Peyer's patch (tissue), 4 donors: ENCODE data around the gene ISL1. TPM values are rescaled to one million over a fixed set of nuclear protein-coding genes. Genes with fewer than 3 reads are reported as not detected.

Experiments
- DNase-seq, 3 donors: peaks; one replicate each; pipeline ENCODE4 v3.0.0-alpha.2; 2017 to 2019
- H3K27ac ChIP-seq, 4 donors: fragments of 200-600 bp; sonication (generic); one replicate each; pipeline ENCODE4 v1.5.1; 2016 to 2019
- H3K27me3 ChIP-seq, 2 donors: fragments of 200-600 bp; sonication (generic); one replicate each; pipeline ENCODE4 v1.5.1; 2019
- H3K36me3 ChIP-seq, 3 donors: fragments of 200-600 bp; sonication (generic); one replicate each; pipeline ENCODE4 v1.5.1; 2016 to 2019
- H3K4me1 ChIP-seq, 4 donors: fragments of 200-600 bp; sonication (generic); one replicate each; pipeline ENCODE4 v1.5.1; 2016 to 2019
- H3K4me3 ChIP-seq, 4 donors: fragments of 200-600 bp; sonication (generic); 1 replicate in 3 of 4; 2 replicates in 1 of 4; pipeline ENCODE4 v1.5.1; 2016 to 2019; ENCODE audit warnings: mild to moderate bottlenecking in 1 of 4
- H3K9me3 ChIP-seq, 4 donors: fragments of 200-600 bp; sonication (generic); one replicate each; pipeline ENCODE4 v1.5.1; 2016 to 2019; ENCODE audit warnings: mild to moderate bottlenecking in 1 of 4
- CTCF ChIP-seq, 6 experiments: fragments of 450-650 bp in 4 of 6; fragments of 200-600 bp in 2 of 6; sonication (generic) in 1 of 6; IDR thresholded peaks; one replicate each; pipeline ENCODE4 v1.5.1; 2017 to 2019; ENCODE audit warnings: antibody characterized with exemption in 6 of 6, mild to moderate bottlenecking in 3 of 6, moderate library complexity in 1 of 6
- POLR2A ChIP-seq, 2 donors: fragments of 450-650 bp; IDR thresholded peaks; one replicate each; pipeline ENCODE4 v1.5.1; 2017; ENCODE audit warnings: antibody characterized with exemption in 2 of 2, mild to moderate bottlenecking in 2 of 2, moderate library complexity in 2 of 2
- total RNA-seq, 4 donors: library from RNA; depleted of rRNA; stranded (reverse); fragments of >200 nt; gene quantifications; one replicate each; pipeline ENCODE4 v1.1.0, GENCODE V29; 2016

Gene ISL1
- total RNA-seq, 4 donors from 2014 or later = 0.53 to 2.3 (median 0.76) TPM; not detected in 1

- no peaks in the 10 kb centered on the region for H3K4me1 ChIP-seq
Observed at GRCh38 chr5:51433052-51433710, 49.9 kb downstream of the ISL1 start.

DNA sequence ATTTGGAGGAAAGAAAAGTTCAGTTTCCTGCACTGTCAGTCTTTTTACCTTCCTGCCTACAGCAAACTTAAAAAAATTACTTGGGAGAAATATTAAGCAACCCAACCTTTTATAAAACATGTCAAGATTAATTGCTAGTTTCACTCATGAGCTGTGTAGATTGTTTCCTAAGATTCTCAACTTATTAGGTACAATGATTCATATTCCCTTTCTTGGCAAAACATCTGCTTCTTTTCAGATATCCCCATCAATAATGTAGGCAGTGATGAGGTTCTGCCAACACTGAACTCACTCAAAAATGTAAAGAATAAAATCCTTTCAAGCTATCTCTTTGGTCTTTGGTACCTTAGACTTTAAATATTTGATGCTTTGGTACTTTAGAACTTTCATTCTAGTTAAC lies 56.0 kb downstream of the ISL1 start:
- Histone ChIP-seq H3K4me3 (no peak overlapping the region), H3K27me3 (no peaks in the 10 kb centered on the region), H3K36me3 (no peaks in the 10 kb centered on the region), H3K27ac (no peak overlapping the region), H3K9me3 (no peaks in the 10 kb centered on the region), H3K4me1 (no peaks in the 10 kb centered on the region)
- no peak for DNase-seq
- TF ChIP-seq POLR2A (IDR thresholded peaks at IDR 0.05) (no peak), CTCF (IDR thresholded peaks at IDR 0.05) (no peak)

More at GRCh38 chr5:51433052-51433710, 49.9 kb downstream of the ISL1 start:
- no peaks in the 10 kb centered on the region for H3K36me3 ChIP-seq
- H3K9me3 ChIP-seq = no peaks in the 10 kb centered on the region
- no peak overlapping the region for H3K4me3 ChIP-seq
- no peaks in the 10 kb centered on the region for H3K27me3 ChIP-seq
- H3K27ac ChIP-seq = no peak overlapping the region
- DNase-seq = no peak
- TF ChIP-seq CTCF (IDR thresholded peaks at IDR 0.05) = no peak
